Kidney (tissue), 14 donors: ENCODE results near the gene NHS. TPM values are rescaled to one million over a fixed set of nuclear protein-coding genes. Genes with fewer than 3 reads are reported as not detected.
A peak's percentile ranks its signal among the peaks of the same experiment; 100 is the strongest.

Experiments
- DNase-seq, 5 donors: peaks; one replicate each; pipeline ENCODE4 v3.0.0-alpha.2; 2013 to 2020
- FAIRE-seq: peaks from 2 replicates; lab custom pipeline; 2012; peaks lifted over from hg19 to GRCh38; lab: Jason Lieb, UNC
- H3K27ac ChIP-seq, 2 donors: one replicate each; pipeline ENCODE4 v1.7.0; 2013; ENCODE audit warnings: low read depth in 2 of 2, low read length in 2 of 2, inconsistent platforms in 1 of 2
- H3K27me3 ChIP-seq: one replicate; pipeline ENCODE4 v1.7.1; 2013; ENCODE audit warnings: low read length, inconsistent platforms; ENCODE audit not compliant: control insufficient read depth, insufficient read depth
- H3K36me3 ChIP-seq, 3 donors: one replicate each; pipeline versions ENCODE4 v1.7.0 to v1.7.1; 2013; ENCODE audit warnings: low read length in 3 of 3, control low read depth in 1 of 3, inconsistent platforms in 1 of 3; ENCODE audit not compliant: insufficient read depth in 3 of 3, control insufficient read depth in 2 of 3
- H3K4me1 ChIP-seq, 3 donors: one replicate each; pipeline versions ENCODE4 v1.7.0 to v1.7.1; 2013; ENCODE audit warnings: low read length in 3 of 3, inconsistent platforms in 1 of 3, low read depth in 1 of 3; ENCODE audit not compliant: control insufficient read depth in 2 of 3, insufficient read depth in 2 of 3
- H3K4me3 ChIP-seq, 3 donors: one replicate each; pipeline versions ENCODE4 v1.7.0 to v1.8.1; 2013; ENCODE audit warnings: low read length in 3 of 3, control low read depth in 1 of 3, inconsistent platforms in 1 of 3
- H3K9ac ChIP-seq, 3 donors: one replicate each; pipeline versions ENCODE4 v1.7.0 to v1.7.1; 2013; ENCODE audit warnings: low read length in 3 of 3, control low read depth in 1 of 3, inconsistent platforms in 1 of 3
- H3K9me3 ChIP-seq, 3 donors: one replicate each; pipeline versions ENCODE4 v1.7.0 to v1.7.1; 2013; ENCODE audit warnings: low read length in 3 of 3, control low read depth in 1 of 3, inconsistent platforms in 1 of 3; ENCODE audit not compliant: control insufficient read depth in 2 of 3, insufficient read depth in 1 of 3
- intact Hi-C: fragments of 100-400 bp; cut with DNase I; formaldehyde crosslinking; loops from one replicate; pipeline ENCODE4 v1.11.1; 2022
- polyA plus RNA-seq: library from polyadenylated mRNA; stranded (reverse); fragments of 350-450 nt; fragmentation: Illumina TruSeq; extraction: RNeasy Lipid Tissue Mini Kit (QIAGEN cat#74804); gene quantifications from one replicate; pipeline ENCODE4 v1.2.3, GENCODE V29; 2014; ENCODE audit warnings: low read depth, low replicate concordance; ENCODE audit not compliant: insufficient read depth
- total RNA-seq: library from RNA; stranded (reverse); fragmentation: NEBNext Ultra II Directional; extraction: Animal tissue kit (Norgen Biotek cat#: 25700); gene quantifications from one replicate; pipeline ENCODE4 v1.2.1, GENCODE V29; 2021
- TF ChIP-seq, protein P1 (sequence below): IDR thresholded peaks from 3 replicates; pipeline ENCODE4 v1.5.1; 2012; ENCODE audit warnings: mild to moderate bottlenecking, moderate library complexity, borderline replicate concordance; ENCODE audit not compliant: insufficient read depth; ENCODE audit errors: extremely low read depth
- donor health status: control.
- donor health status: control.
- donor health status: control.
- donor health status: control.
- donor health status: control.
- donor health status: DM: yes; HTN: yes; CAD: no.
- donor health status: Normal renal cell carcinoma (clear cell type).

Gene NHS
- total and polyA plus RNA-seq, 2 donors from 2014 or later: 3.1 to 28.9 TPM

GRCh38 chrX:17390419-17390850 lies 15.4 kb downstream of the NHS start:
- TF ChIP-seq, protein P1, sequence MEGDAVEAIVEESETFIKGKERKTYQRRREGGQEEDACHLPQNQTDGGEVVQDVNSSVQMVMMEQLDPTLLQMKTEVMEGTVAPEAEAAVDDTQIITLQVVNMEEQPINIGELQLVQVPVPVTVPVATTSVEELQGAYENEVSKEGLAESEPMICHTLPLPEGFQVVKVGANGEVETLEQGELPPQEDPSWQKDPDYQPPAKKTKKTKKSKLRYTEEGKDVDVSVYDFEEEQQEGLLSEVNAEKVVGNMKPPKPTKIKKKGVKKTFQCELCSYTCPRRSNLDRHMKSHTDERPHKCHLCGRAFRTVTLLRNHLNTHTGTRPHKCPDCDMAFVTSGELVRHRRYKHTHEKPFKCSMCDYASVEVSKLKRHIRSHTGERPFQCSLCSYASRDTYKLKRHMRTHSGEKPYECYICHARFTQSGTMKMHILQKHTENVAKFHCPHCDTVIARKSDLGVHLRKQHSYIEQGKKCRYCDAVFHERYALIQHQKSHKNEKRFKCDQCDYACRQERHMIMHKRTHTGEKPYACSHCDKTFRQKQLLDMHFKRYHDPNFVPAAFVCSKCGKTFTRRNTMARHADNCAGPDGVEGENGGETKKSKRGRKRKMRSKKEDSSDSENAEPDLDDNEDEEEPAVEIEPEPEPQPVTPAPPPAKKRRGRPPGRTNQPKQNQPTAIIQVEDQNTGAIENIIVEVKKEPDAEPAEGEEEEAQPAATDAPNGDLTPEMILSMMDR: no peak
- H3K27me3 ChIP-seq: no peaks in the 10 kb centered on the region
- no peak for FAIRE-seq
- no peaks in the 10 kb centered on the region for H3K36me3 ChIP-seq
- DNase-seq: peak in 1 of 5 donors; percentile 29
- no peak overlapping the region for H3K4me3 ChIP-seq
- H3K27ac ChIP-seq: no peak overlapping the region
- H3K9ac ChIP-seq: no peak overlapping the region
- no peaks in the 10 kb centered on the region for H3K9me3 ChIP-seq
- intact Hi-C loops: no loop called here
- H3K4me1 ChIP-seq: no peaks in the 10 kb centered on the region

GRCh38 chrX:17395154-17395553 lies 20.2 kb downstream of the NHS start:
- Histone ChIP-seq H3K4me1 (no peaks in the 10 kb centered on the region), H3K27me3 (no peaks in the 10 kb centered on the region), H3K4me3 (no peak overlapping the region), H3K36me3 (no peaks in the 10 kb centered on the region), H3K9me3 (no peaks in the 10 kb centered on the region), H3K27ac (no peak overlapping the region), H3K9ac (no peak overlapping the region)
- intact Hi-C loops: no loop called here
- TF ChIP-seq, protein P1: no peak
- FAIRE-seq: no peak
- no peak for DNase-seq

GRCh38 chrX:17397074-17397473 lies 22.1 kb downstream of the NHS start:
- Histone ChIP-seq H3K4me1 (no peaks in the 10 kb centered on the region), H3K4me3 (no peak overlapping the region), H3K27ac (no peak overlapping the region), H3K9ac (no peak overlapping the region), H3K36me3 (no peaks in the 10 kb centered on the region), H3K27me3 (no peaks in the 10 kb centered on the region), H3K9me3 (no peaks in the 10 kb centered on the region)
- DNase-seq (no peak), FAIRE-seq (no peak)
- TF ChIP-seq, protein P1: no peak
- intact Hi-C loops: no loop called here

- H3K27ac ChIP-seq: peak overlapping the region; percentile 65 to 74
- no peak overlapping the region for H3K4me3 ChIP-seq
- no peaks in the 10 kb centered on the region for H3K36me3 ChIP-seq
- TF ChIP-seq, protein P1: no peak
- H3K9ac ChIP-seq: no peak overlapping the region
- H3K9me3 ChIP-seq: no peaks in the 10 kb centered on the region
- H3K4me1 ChIP-seq: peaks cover 0 to 10% (median 7%) of the 10 kb centered on the region in 3 donors
- DNase-seq (no peak), FAIRE-seq (no peak)
- no peaks in the 10 kb centered on the region for H3K27me3 ChIP-seq
- intact Hi-C loops: no loop called here
Measured at GRCh38 chrX:17403189-17403691, 28.2 kb downstream of the NHS start.
